WTC11 (cell line): ENCODE measurements around the gene ENTHD1. TPM values are rescaled to one million over a fixed set of nuclear protein-coding genes. Genes with fewer than 3 reads are reported as not detected.

Experiments
- ATAC-seq: fragments of 200-7000 bp; cut with Tn5 transposase; 2 replicates; pipeline ENCODE4 v1.10.0; 2021; ENCODE audit warnings: mild to moderate bottlenecking, moderate library complexity
- CTCF ChIA-PET: fragments of 300-600 bp; sonication (Branson Sonifier 250); formaldehyde crosslinking; loops from one replicate; lab custom pipeline; 2021; ENCODE audit warnings: antibody characterized with exemption; lab: Charles Lee
- POLR2A ChIA-PET: fragments of 350-600 bp; sonication (Branson Sonifier 250); formaldehyde crosslinking; loops from one replicate; lab custom pipeline; 2021; ENCODE audit warnings: antibody characterized with exemption; lab: Charles Lee
- DNase-seq: peaks from one replicate; pipeline ENCODE4 v3.0.0; 2021; ENCODE audit warnings: low spot score
- H3K27ac Mint-ChIP-seq: 2 replicates; pipeline ENCODE4 v1.8.0; 2021; ENCODE audit warnings: mixed read lengths
- H3K27me3 Mint-ChIP-seq: 2 replicates; pipeline ENCODE4 v1.8.0; 2021; ENCODE audit warnings: low read depth, mild to moderate bottlenecking, moderate library complexity, mixed read lengths
- H3K36me3 Mint-ChIP-seq: 2 replicates; pipeline ENCODE4 v1.8.0; 2021; ENCODE audit warnings: mixed read lengths
- H3K4me1 Mint-ChIP-seq: 2 replicates; pipeline ENCODE4 v1.8.0; 2022; ENCODE audit warnings: mixed read lengths
- H3K4me3 Mint-ChIP-seq: 2 replicates; pipeline ENCODE4 v1.8.0; 2021; ENCODE audit warnings: mild to moderate bottlenecking, moderate library complexity, mixed read lengths
- H3K9me3 Mint-ChIP-seq: 2 replicates; pipeline ENCODE4 v1.8.0; 2021; ENCODE audit warnings: mixed read lengths
- ARID4B ChIP-seq: sonication (generic); formaldehyde crosslinking; IDR thresholded peaks from 2 replicates; pipeline ENCODE4 v1.8.0; 2023; ENCODE audit warnings: missing genetic modification reagents, mild to moderate bottlenecking, borderline replicate concordance
- CBFB ChIP-seq: sonication (generic); formaldehyde crosslinking; IDR thresholded peaks from 2 replicates; pipeline ENCODE4 v1.8.1; 2022; ENCODE audit warnings: mild to moderate bottlenecking, low read depth, missing genetic modification reagents
- CREM ChIP-seq: sonication (generic); formaldehyde crosslinking; IDR thresholded peaks from 2 replicates; pipeline ENCODE4 v1.8.1; 2022; ENCODE audit warnings: mild to moderate bottlenecking, missing genetic modification reagents, moderate library complexity
- E2F1 ChIP-seq: sonication (generic); formaldehyde crosslinking; IDR thresholded peaks from 2 replicates; pipeline ENCODE4 v1.8.0; 2022; ENCODE audit warnings: mild to moderate bottlenecking, missing genetic modification reagents
- GTF2I ChIP-seq: fragments of 250-450 bp; sonication (Bioruptor Pico); conservative IDR thresholded peaks from 2 replicates; pipeline ENCODE4 v1.4.0; 2021; ENCODE audit warnings: mild to moderate bottlenecking
- IRF1 ChIP-seq: sonication (generic); formaldehyde crosslinking; IDR thresholded peaks from 2 replicates; pipeline ENCODE4 v1.8.0; 2023; ENCODE audit warnings: missing genetic modification reagents
- NR3C1 ChIP-seq: sonication (generic); formaldehyde crosslinking; conservative IDR thresholded peaks from 2 replicates; pipeline ENCODE4 v1.8.1; 2023; ENCODE audit warnings: low read depth, mild to moderate bottlenecking, missing genetic modification reagents
- RELA ChIP-seq: sonication (generic); formaldehyde crosslinking; IDR thresholded peaks from 2 replicates; pipeline ENCODE4 v1.8.1; 2022; ENCODE audit warnings: missing genetic modification reagents, mild to moderate bottlenecking, borderline replicate concordance
- RORB ChIP-seq: fragments of 250-450 bp; sonication (Bioruptor Pico); IDR thresholded peaks from 2 replicates; pipeline ENCODE4 v1.9.0; 2021; ENCODE audit warnings: mild to moderate bottlenecking
- SMAD4 ChIP-seq: sonication (generic); formaldehyde crosslinking; IDR thresholded peaks from 2 replicates; pipeline ENCODE4 v1.8.0; 2022; ENCODE audit warnings: mild to moderate bottlenecking, missing genetic modification reagents
- SP1 ChIP-seq: sonication (generic); formaldehyde crosslinking; conservative IDR thresholded peaks from 2 replicates; pipeline ENCODE4 v1.8.1; 2022; ENCODE audit warnings: missing genetic modification reagents
- TEAD4 ChIP-seq: sonication (generic); formaldehyde crosslinking; IDR thresholded peaks from 2 replicates; pipeline ENCODE4 v1.8.0; 2022; ENCODE audit warnings: mild to moderate bottlenecking, missing genetic modification reagents
- TP53 ChIP-seq: sonication (generic); formaldehyde crosslinking; IDR thresholded peaks from 2 replicates; pipeline ENCODE4 v1.8.1; 2023; ENCODE audit warnings: mild to moderate bottlenecking, missing genetic modification reagents
- ZBTB43 ChIP-seq: sonication (generic); formaldehyde crosslinking; IDR thresholded peaks from 2 replicates; pipeline ENCODE4 v1.8.1; 2023; ENCODE audit warnings: mild to moderate bottlenecking, missing genetic modification reagents
- ZNF219 ChIP-seq: sonication (generic); formaldehyde crosslinking; IDR thresholded peaks from 2 replicates; pipeline ENCODE4 v1.8.0; 2023; ENCODE audit warnings: missing genetic modification reagents, mild to moderate bottlenecking, borderline replicate concordance
- ZNF317 ChIP-seq: sonication (generic); formaldehyde crosslinking; IDR thresholded peaks from 2 replicates; pipeline ENCODE4 v1.8.1; 2023; ENCODE audit warnings: low read depth, mild to moderate bottlenecking, moderate library complexity, missing genetic modification reagents, borderline replicate concordance
- ZNF423 ChIP-seq: fragments of 250-450 bp; sonication (Bioruptor Pico); IDR thresholded peaks from 2 replicates; pipeline ENCODE4 v2.1.2; 2022; ENCODE audit warnings: mild to moderate bottlenecking, moderate library complexity
- ZNF671 ChIP-seq: fragments of 250-450 bp; sonication (Bioruptor Pico); IDR thresholded peaks from 2 replicates; pipeline ENCODE4 v1.8.0; 2021; ENCODE audit warnings: mild to moderate bottlenecking
- total RNA-seq: library from RNA; stranded (reverse); gene quantifications from 3 replicates; pipeline ENCODE4 v1.2.3, GENCODE V29; 2021

The ENTHD1 gene
- total RNA-seq, 1 experiment from 2014 or later = not detected

GRCh38 chr22:39932918-39933649 is 39.5 kb upstream of the ENTHD1 start (continued):
- TF ChIP-seq IRF1 (CRISPR knock-in tag) (no peak), ZNF317 (CRISPR knock-in tag) (no peak), TEAD4 (CRISPR knock-in tag) (no peak), ARID4B (CRISPR knock-in tag) (no peak), E2F1 (CRISPR knock-in tag) (no peak), ZBTB43 (CRISPR knock-in tag) (no peak), SMAD4 (no peak), CREM (CRISPR knock-in tag) (no peak), ZNF671 (no peak), RELA (CRISPR knock-in tag) (no peak)
- TF ChIP-seq, all 79 proteins: peak for 6

- Mint-ChIP-seq H3K9me3 (no peaks in the 10 kb centered on the region), H3K36me3 (no peaks in the 10 kb centered on the region), H3K27ac (no peak overlapping the region), H3K4me1 (peaks cover 52% of the 10 kb centered on the region), H3K27me3 (no peaks in the 10 kb centered on the region; the same call in 1 of the 2 replicates), H3K4me3 (no peak overlapping the region)
- TF ChIP-seq ZNF423 (no peak), RELA (CRISPR knock-in tag) (no peak), RORB (CRISPR knock-in tag) (no peak), ZNF219 (no peak), TP53 (no peak), SP1 (no peak), ZNF317 (CRISPR knock-in tag) (no peak)
- ChIA-PET POLR2A (interaction anchor here (0.6 to 1.1 kb wide), 5 partner anchors 15 to 613 kb away, joined by 3 to 4 read pairs (median 4); no protein-coding TSS in a partner anchor), CTCF (interaction anchor here (0.6 to 4.4 kb wide), 27 partner anchors 10 to 1071 kb away, joined by 3 to 146 read pairs (median 6); partner anchors contain the start of gene FAM83F)
- DNase-seq (no peak), ATAC-seq (no peak)
These were observed 38.6 kb upstream of the ENTHD1 start for GRCh38 chr22:39932166-39932565.

GRCh38 chr22:39931251-39931650 is 37.7 kb upstream of the ENTHD1 start:
- Mint-ChIP-seq H3K4me1 (peaks cover 48% of the 10 kb centered on the region), H3K27ac (no peak overlapping the region), H3K27me3 (no peaks in the 10 kb centered on the region; the same call in 1 of the 2 replicates), H3K4me3 (no peak overlapping the region), H3K36me3 (no peaks in the 10 kb centered on the region), H3K9me3 (no peaks in the 10 kb centered on the region)
- no peak for TF ChIP-seq NR3C1 (CRISPR knock-in tag)
- no peak for TF ChIP-seq GTF2I (CRISPR knock-in tag)
- TF ChIP-seq CBFB (CRISPR knock-in tag) = no peak
- ChIA-PET CTCF (no interaction called here), POLR2A (no interaction called here)
- ATAC-seq (no peak), DNase-seq (no peak)
